Globus pallidus (tissue), 1 donor: ENCODE measurements around the gene C3.

ENCODE experiments used
- DNase-seq: peaks from one replicate; pipeline ENCODE4 v3.0.0-alpha.2; 2015; ENCODE audit warnings: low spot score

Gene C3

GRCh38 chr19:6730941-6731670 is 10.7 kb upstream of the C3 start:
- DNase-seq, result no peak

DNA sequence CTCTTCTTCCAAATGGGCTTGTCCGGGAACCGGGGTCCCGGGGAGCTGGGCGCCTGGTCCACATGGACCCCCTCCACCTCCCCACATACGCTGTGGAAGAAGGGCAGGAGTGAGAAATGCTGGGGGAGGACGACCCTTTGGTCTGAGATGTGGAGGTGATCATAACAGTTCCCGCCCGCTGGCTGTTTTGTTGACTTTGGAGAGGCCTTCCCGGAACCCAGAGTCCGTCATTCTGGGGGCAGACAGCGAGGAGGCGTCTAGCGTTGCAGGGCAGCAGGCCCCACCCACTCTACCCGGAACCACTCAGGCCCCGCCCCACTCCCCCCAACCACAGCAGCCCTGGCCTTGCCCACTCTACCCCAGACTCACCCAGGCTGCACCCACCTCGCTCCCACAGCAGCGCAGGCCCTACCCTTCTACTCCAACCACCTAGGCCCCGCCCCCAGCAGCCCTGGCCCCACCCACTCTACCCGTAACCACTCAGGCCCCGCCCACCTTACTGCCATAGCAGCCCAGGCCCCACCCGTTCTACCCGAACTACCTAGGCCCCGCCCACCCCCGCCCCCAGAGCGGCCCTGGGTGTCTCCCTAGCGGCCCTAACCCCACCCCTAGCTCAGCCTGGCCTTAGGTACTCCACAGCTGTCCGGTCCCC is 9.8 kb upstream of the C3 start:
- DNase-seq, result peak; percentile 57

GRCh38 chr19:6729573-6730152 is 9.2 kb upstream of the C3 start:
- no peak for DNase-seq

DNA sequence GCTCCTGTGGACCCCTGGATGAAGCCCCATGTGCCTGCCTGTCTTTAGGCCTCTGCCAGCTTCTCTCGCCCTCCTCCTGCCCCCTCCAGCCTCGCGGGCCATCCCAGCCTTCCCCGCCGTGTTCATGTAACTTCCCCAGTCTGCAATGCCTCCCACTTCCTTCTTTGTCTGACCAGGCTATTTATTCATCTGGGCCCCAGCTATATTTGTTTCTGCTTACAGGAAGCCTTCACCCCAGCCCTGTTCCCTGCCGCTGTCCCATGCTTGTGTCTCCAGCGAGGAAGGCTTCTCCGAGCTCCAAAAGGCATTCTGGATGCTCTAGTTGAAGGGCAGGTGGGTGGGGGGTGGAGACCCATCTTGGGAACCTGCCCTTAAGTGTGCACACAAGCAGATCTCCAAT is 7.9 kb upstream of the C3 start:
- DNase-seq, result peak; percentile 62

GRCh38 chr19:6725513-6726231 is 5.2 kb upstream of the C3 start:
- DNase-seq, result no peak

GRCh38 chr19:6724631-6725492 is 4.4 kb upstream of the C3 start:
- DNase-seq, result no peak

DNA sequence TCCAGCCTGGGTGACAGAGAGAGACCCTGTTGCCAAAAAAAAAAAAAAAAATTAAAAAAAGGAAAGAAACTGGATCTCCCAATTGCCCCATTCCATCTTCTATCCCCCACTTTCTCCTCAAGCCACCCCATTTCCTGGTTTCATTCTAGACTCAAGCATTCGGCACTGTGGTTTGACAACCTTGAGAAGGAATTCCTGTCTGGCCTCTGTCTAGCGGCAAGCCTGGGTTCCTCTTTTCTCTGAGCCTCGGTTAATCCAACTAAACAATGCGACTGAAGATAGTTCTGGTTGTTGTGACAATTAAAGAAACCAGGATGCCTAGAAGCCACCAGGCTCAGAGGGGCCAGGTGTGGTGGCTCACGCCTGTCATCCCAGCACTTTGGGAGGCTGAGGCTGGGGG is 3.3 kb upstream of the C3 start:
- peak; percentile 38 for DNase-seq

- DNase-seq, result no peak
Measured at GRCh38 chr19:6723108-6723618, 2.7 kb upstream of the C3 start.

- no peak for DNase-seq
Measured at GRCh38 chr19:6721773-6722172, 1.3 kb upstream of the C3 start.

- DNase-seq, result no peak
Measured at GRCh38 chr19:6721138-6721474, 656 bp upstream of the C3 start.

- no peak for DNase-seq
Measured at GRCh38 chr19:6719992-6720368, 470 bp downstream of the C3 start.

GRCh38 chr19:6719540-6719861 is 949 bp downstream of the C3 start:
- no peak for DNase-seq

- peak; percentile 59 for DNase-seq
Measured at GRCh38 chr19:6718741-6719539, 1.5 kb downstream of the C3 start.

DNA sequence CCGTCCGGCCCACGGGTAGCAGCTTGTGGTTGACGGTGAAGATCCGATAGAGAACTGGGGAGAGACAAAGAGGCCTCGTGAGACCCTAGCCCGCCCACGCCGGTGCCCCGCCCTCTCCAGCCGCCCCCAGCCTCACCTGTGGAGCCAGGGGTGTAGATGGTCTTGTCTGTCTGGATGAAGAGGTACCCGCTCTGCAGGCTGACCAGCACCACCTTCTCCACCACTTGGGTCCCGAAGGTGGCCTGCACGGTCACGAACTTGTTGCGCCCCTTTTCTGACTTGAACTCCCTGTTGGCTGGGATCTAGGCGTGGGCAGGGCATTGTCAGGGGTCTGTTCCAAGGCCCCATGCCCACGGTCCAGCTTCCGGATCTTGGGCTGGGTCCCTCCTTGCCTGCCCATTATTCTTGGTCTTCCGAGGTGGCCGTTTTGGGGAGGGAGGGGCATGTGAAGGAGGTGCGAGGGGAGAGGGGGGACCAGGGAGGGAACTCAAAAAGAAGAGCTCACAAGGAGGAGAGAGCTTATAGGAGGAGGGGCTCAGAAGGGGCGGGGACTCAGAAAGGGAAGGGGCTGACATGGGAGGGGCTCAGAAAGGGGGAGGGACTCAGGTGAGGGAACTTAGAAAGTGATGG is 2.2 kb downstream of the C3 start:
- DNase-seq, result no peak

- no peak for DNase-seq
Measured at GRCh38 chr19:6717441-6717971, 2.9 kb downstream of the C3 start.

- DNase-seq, result no peak
Measured at GRCh38 chr19:6717036-6717435, 3.4 kb downstream of the C3 start.

- no peak for DNase-seq
Measured at GRCh38 chr19:6716610-6716970, 3.9 kb downstream of the C3 start.

GRCh38 chr19:6714749-6715555 is 5.5 kb downstream of the C3 start:
- no peak for DNase-seq
